Activated T-helper 1 cell treated with Interleukin-2 at 50 U/mL for 16 hours (primary cell): ENCODE measurements around the gene NAP1L4.
"Not testable (repeated sequence)": the region's sequence is repeated elsewhere in the genome, so short reads cannot be mapped to it uniquely, and the experiment has no call there.

Experiments used
- DNase-seq: peaks from one replicate; pipeline ENCODE4 v3.0.0-alpha.2; 2020; ENCODE audit warnings: low read depth

The NAP1L4 gene

GRCh38 chr11:2958251-2958650 lies 33.9 kb downstream of the NAP1L4 start:
- DNase-seq, result no peak

GRCh38 chr11:2955906-2956476 lies 36.1 kb downstream of the NAP1L4 start:
- DNase-seq, result no peak

- DNase-seq, result no peak
These were observed 37.9 kb downstream of the NAP1L4 start for GRCh38 chr11:2954263-2954662.

- no peak for DNase-seq
These were observed 39.8 kb downstream of the NAP1L4 start for GRCh38 chr11:2952290-2952689.

- no peak for DNase-seq
These were observed 40.7 kb downstream of the NAP1L4 start for GRCh38 chr11:2951231-2952110.

GRCh38 chr11:2950825-2951224 lies 41.3 kb downstream of the NAP1L4 start:
- no peak for DNase-seq

GRCh38 chr11:2949920-2950319 lies 42.2 kb downstream of the NAP1L4 start:
- DNase-seq, result no peak

- DNase-seq, result no peak
These were observed 44.4 kb downstream of the NAP1L4 start for GRCh38 chr11:2947744-2948143.

- no peak for DNase-seq
These were observed 46.3 kb downstream of the NAP1L4 start for GRCh38 chr11:2945757-2946287.

- DNase-seq, result no peak
These were observed 46.9 kb downstream of the NAP1L4 start for GRCh38 chr11:2945031-2945756.

- no peak for DNase-seq
These were observed 47.6 kb downstream of the NAP1L4 start for GRCh38 chr11:2944530-2944929.

GRCh38 chr11:2943711-2944118 lies 48.4 kb downstream of the NAP1L4 start:
- DNase-seq, result no peak

GRCh38 chr11:2942872-2943710 lies 49.0 kb downstream of the NAP1L4 start:
- DNase-seq, result no peak

- no peak for DNase-seq
These were observed 49.7 kb downstream of the NAP1L4 start for GRCh38 chr11:2942447-2942846.

- no peak for DNase-seq
These were observed 51.0 kb downstream of the NAP1L4 start for GRCh38 chr11:2940921-2941821.

- DNase-seq, result no peak
These were observed 51.8 kb downstream of the NAP1L4 start for GRCh38 chr11:2940147-2940920.

- not testable (repeated sequence) for DNase-seq
These were observed 53.4 kb downstream of the NAP1L4 start for GRCh38 chr11:2938458-2939418.

GRCh38 chr11:2937641-2938457 lies 54.3 kb downstream of the NAP1L4 start:
- not testable (repeated sequence) for DNase-seq
